Calu3 (cell line): ENCODE data around the gene RPN2. TPM values are rescaled to one million over a fixed set of nuclear protein-coding genes. Genes with fewer than 3 reads are reported as not detected.

Experiments
- BruUV-seq: library from RNA; stranded (reverse); fragments of 400-500 nt; replicated peaks from 2 replicates; lab custom pipeline; 2021; lab: Mats Ljungman, UMichigan
- CTCF ChIA-PET: fragments of 300-600 bp; sonication (Branson Sonifier 250); formaldehyde crosslinking; loops from one replicate; lab custom pipeline; 2022; ENCODE audit warnings: antibody characterized with exemption; lab: Charles Lee
- DNase-seq: peaks from one replicate; pipeline ENCODE4 v3.0.0; 2022
- H3K27ac Mint-ChIP-seq: one replicate; pipeline ENCODE4 v1.8.0; 2022; ENCODE audit warnings: mixed read lengths; ENCODE audit not compliant: unreplicated experiment
- H3K27me3 Mint-ChIP-seq: one replicate; pipeline ENCODE4 v1.8.0; 2022; ENCODE audit warnings: mixed read lengths; ENCODE audit not compliant: unreplicated experiment
- H3K36me3 Mint-ChIP-seq: one replicate; pipeline ENCODE4 v1.8.0; 2022; ENCODE audit warnings: mild to moderate bottlenecking, moderate library complexity, mixed read lengths; ENCODE audit not compliant: insufficient read depth, unreplicated experiment
- H3K4me1 Mint-ChIP-seq: one replicate; pipeline ENCODE4 v1.8.0; 2022; ENCODE audit warnings: mild to moderate bottlenecking, low read depth, mixed read lengths; ENCODE audit not compliant: unreplicated experiment
- H3K4me3 Mint-ChIP-seq: one replicate; pipeline ENCODE4 v1.8.0; 2022; ENCODE audit warnings: mild to moderate bottlenecking, low read depth, moderate library complexity, mixed read lengths; ENCODE audit not compliant: unreplicated experiment
- H3K9me3 Mint-ChIP-seq: one replicate; pipeline ENCODE4 v1.8.0; 2022; ENCODE audit warnings: low read depth, mixed read lengths; ENCODE audit not compliant: unreplicated experiment
- intact Hi-C: fragments of 100-400 bp; cut with micrococcal nuclease; formaldehyde crosslinking; loops from one replicate; pipeline ENCODE4 v1.10.0; 2022; ENCODE audit not compliant: unreplicated experiment
- total RNA-seq: library from RNA; stranded (reverse); gene quantifications from 2 replicates; pipeline ENCODE4 v1.2.3, GENCODE V29; 2022
- TF ChIP-seq, protein P1 (sequence below): fragments of 200-600 bp; IDR thresholded peaks from one replicate; pipeline ENCODE4 v1.8.0; 2022; ENCODE audit warnings: antibody characterized with exemption; ENCODE audit not compliant: unreplicated experiment

The RPN2 gene
- total RNA-seq, 1 experiment from 2014 or later, result 522 TPM

DNA sequence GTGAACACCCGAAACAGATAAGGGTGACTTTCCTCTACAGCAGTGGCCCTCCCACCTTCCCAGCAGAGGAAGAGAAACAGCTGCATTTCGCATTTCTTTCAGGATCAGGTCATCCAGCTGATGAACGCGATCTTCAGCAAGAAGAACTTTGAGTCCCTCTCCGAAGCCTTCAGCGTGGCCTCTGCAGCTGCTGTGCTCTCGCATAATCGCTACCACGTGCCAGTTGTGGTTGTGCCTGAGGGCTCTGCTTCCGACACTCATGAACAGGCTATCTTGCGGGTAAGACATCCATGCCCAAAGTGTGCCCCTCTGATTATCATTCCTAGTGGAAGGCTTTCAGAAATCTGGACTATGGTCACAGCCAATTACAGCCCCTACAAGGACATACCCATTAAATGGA lies 28.0 kb downstream of the RPN2 start:
- CTCF ChIA-PET, result no interaction called here
- Mint-ChIP-seq H3K27ac (no peak overlapping the region), H3K27me3 (no peaks in the 10 kb centered on the region), H3K4me1 (peaks cover 11% of the 10 kb centered on the region), H3K4me3 (no peak overlapping the region), H3K36me3 (peaks cover 84% of the 10 kb centered on the region), H3K9me3 (no peaks in the 10 kb centered on the region)
- DNase-seq, result no peak
- intact Hi-C loops, result no loop called here
- no TSS peak for BruUV-seq
- TF ChIP-seq, protein P1, sequence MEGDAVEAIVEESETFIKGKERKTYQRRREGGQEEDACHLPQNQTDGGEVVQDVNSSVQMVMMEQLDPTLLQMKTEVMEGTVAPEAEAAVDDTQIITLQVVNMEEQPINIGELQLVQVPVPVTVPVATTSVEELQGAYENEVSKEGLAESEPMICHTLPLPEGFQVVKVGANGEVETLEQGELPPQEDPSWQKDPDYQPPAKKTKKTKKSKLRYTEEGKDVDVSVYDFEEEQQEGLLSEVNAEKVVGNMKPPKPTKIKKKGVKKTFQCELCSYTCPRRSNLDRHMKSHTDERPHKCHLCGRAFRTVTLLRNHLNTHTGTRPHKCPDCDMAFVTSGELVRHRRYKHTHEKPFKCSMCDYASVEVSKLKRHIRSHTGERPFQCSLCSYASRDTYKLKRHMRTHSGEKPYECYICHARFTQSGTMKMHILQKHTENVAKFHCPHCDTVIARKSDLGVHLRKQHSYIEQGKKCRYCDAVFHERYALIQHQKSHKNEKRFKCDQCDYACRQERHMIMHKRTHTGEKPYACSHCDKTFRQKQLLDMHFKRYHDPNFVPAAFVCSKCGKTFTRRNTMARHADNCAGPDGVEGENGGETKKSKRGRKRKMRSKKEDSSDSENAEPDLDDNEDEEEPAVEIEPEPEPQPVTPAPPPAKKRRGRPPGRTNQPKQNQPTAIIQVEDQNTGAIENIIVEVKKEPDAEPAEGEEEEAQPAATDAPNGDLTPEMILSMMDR, result no peak

DNA sequence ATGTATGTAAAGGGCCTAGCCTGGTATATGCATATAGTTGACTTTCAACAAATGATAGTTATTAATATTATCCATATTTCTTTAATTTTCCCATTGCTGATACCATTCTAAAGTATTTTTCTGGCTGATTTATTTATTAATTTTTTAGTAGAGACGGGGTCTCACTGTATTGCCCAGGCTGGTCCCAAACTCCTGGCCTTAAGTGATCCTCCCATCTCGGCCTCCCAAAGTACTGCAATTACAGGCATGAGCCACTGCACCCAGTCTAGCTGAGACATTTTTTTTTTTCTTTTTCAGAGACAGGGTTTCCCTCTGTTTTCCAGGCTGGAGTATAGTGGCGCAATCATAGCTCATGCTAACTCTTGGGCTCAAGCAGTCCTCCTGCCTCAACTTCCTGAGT lies 30.1 kb downstream of the RPN2 start:
- no TSS peak for BruUV-seq
- H3K27me3 Mint-ChIP-seq, result no peaks in the 10 kb centered on the region
- no peaks in the 10 kb centered on the region for H3K9me3 Mint-ChIP-seq
- no peak for DNase-seq
- intact Hi-C loops, result no loop called here
- H3K27ac Mint-ChIP-seq, result no peak overlapping the region
- H3K4me1 Mint-ChIP-seq, result peaks cover 5% of the 10 kb centered on the region
- H3K4me3 Mint-ChIP-seq, result no peak overlapping the region
- H3K36me3 Mint-ChIP-seq, result peaks cover 78% of the 10 kb centered on the region
- CTCF ChIA-PET, result no interaction called here
- TF ChIP-seq, protein P1, result no peak

DNA sequence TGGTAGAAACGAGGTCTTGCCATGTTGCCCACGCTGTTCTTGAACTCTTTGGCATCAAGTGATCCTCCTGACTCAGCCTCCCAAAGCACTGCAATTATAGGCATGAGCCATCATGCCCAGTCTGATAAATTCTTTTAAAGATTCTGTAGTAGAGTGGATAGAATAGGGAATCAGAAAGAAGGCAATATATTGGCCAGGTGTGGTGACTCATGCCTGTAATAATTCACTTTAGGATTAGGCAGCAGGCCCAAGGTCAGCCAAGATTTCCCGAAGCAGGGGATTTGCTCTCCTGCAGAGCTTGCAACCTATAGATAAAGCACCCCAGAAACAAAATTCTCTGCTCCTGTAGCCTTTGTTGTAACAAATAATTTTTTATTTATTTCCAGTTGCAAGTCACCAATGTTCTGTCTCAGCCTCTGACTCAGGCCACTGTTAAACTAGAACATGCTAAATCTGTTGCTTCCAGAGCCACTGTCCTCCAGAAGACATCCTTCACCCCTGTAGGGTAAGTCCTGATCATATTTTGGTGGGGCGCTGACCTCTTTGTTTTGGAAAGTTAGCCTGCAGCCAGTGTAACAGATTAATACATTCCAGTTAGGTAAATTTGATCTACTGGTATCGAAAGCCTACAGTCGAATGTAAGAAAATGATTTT lies 30.7 kb downstream of the RPN2 start:
- TF ChIP-seq, protein P1, result no peak
- CTCF ChIA-PET, result no interaction called here
- H3K27ac Mint-ChIP-seq, result no peak overlapping the region

DNA sequence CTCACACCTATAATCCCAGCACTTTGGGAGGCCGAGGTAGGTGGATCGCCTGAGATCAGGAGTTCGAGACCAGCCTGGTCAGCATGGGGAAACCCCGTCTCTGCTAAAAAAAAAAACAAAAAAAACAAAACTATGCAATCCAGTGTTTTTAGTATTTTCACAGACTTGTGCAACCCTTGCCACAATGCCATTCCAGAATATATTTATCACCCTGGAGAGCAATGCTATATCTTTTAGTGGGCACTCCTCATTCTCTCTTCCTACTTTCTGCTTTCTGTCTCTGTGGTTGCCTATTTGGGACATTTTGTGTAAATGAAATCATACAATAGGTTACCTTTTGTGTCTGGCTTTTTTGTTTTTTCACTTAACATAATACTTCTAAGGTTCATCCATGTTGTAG lies 39.3 kb downstream of the RPN2 start:
- DNase-seq, result no peak
- H3K9me3 Mint-ChIP-seq, result no peaks in the 10 kb centered on the region
- H3K27me3 Mint-ChIP-seq, result no peaks in the 10 kb centered on the region
- peaks cover 60% of the 10 kb centered on the region for H3K36me3 Mint-ChIP-seq
- H3K4me1 Mint-ChIP-seq, result no peaks in the 10 kb centered on the region
- no peak overlapping the region for H3K27ac Mint-ChIP-seq
- no TSS peak for BruUV-seq
- intact Hi-C loops, result no loop called here
- no peak overlapping the region for H3K4me3 Mint-ChIP-seq
- TF ChIP-seq, protein P1, result no peak
- CTCF ChIA-PET, result interaction anchor here (0.9 kb wide), 1 partner anchor 18 kb away, joined by 3 read pairs; no protein-coding TSS in a partner anchor

More for the DNA sequence above, 30.7 kb downstream of the RPN2 start:
- no peak overlapping the region for H3K4me3 Mint-ChIP-seq
- H3K36me3 Mint-ChIP-seq, result peaks cover 73% of the 10 kb centered on the region
- no peaks in the 10 kb centered on the region for H3K27me3 Mint-ChIP-seq
- intact Hi-C loops, result no loop called here
- no peaks in the 10 kb centered on the region for H3K9me3 Mint-ChIP-seq
- no TSS peak for BruUV-seq
- DNase-seq, result no peak
- peaks cover 5% of the 10 kb centered on the region for H3K4me1 Mint-ChIP-seq
